Esophagus squamous epithelium (tissue), 4 donors: Measurements from ENCODE around the gene MED27.

Experiments used
- CTCF ChIP-seq, 6 experiments: fragments of 450-650 bp in 4 of 6; fragments of 200-600 bp in 2 of 6; sonication (generic) in 2 of 6; IDR thresholded peaks; one replicate each; pipeline ENCODE4 v1.5.1; 2016 to 2019; ENCODE audit warnings: antibody characterized with exemption in 6 of 6, mild to moderate bottlenecking in 4 of 6, moderate library complexity in 4 of 6
- POLR2A ChIP-seq, 4 donors: fragments of 450-650 bp; IDR thresholded peaks; one replicate each; pipeline ENCODE4 v1.6.1; 2017; ENCODE audit warnings: antibody characterized with exemption in 4 of 4, mild to moderate bottlenecking in 4 of 4, moderate library complexity in 3 of 4

- TF ChIP-seq CTCF (IDR thresholded peaks at IDR 0.05): no peak
- no peak for TF ChIP-seq POLR2A (IDR thresholded peaks at IDR 0.05)
Observed at GRCh38 chr9:132108728-132109127, 29.1 kb upstream of the MED27 start.
